GM12878 (cell line): ENCODE measurements around the gene DLG2.

Experiments used
- ETV6 ChIP-seq, 2 experiments: fragments of 450-650 bp in 1 of 2; IDR thresholded peaks in 1 of 2; conservative IDR thresholded peaks in 1 of 2; 2 replicates each; pipeline ENCODE4 v1.6.1; 2014; ENCODE audit warnings: antibody characterized with exemption in 1 of 2, borderline replicate concordance in 1 of 2, low read depth in 1 of 2, mild to moderate bottlenecking in 1 of 2, moderate library complexity in 1 of 2
- POLR2A ChIP-seq: IDR thresholded peaks from 2 replicates; pipeline ENCODE4 v1.6.1; 2011; ENCODE audit warnings: low read depth, mild to moderate bottlenecking, low read length
- POLR2AphosphoS5 ChIP-seq: IDR thresholded peaks from 2 replicates; pipeline ENCODE4 v1.6.1; 2011; ENCODE audit warnings: mild to moderate bottlenecking, low read length, inconsistent platforms
- RAD21 ChIP-seq: IDR thresholded peaks from 2 replicates; pipeline ENCODE4 v1.6.1; 2011; ENCODE audit warnings: mild to moderate bottlenecking, low read depth, low read length, moderate library complexity; ENCODE audit not compliant: insufficient read depth
- RB1 ChIP-seq: fragments of 450-650 bp; formaldehyde crosslinking; IDR thresholded peaks from 2 replicates; pipeline ENCODE4 v1.6.1; 2017; ENCODE audit warnings: mild to moderate bottlenecking, borderline replicate concordance
- RELA ChIP-seq: fragments of 450-650 bp; IDR thresholded peaks from 2 replicates; pipeline ENCODE4 v1.8.0; 2014; ENCODE audit warnings: borderline replicate concordance; ENCODE audit not compliant: partially characterized antibody
- STAT1 ChIP-seq: fragments of 450-650 bp; conservative IDR thresholded peaks from 2 replicates; pipeline ENCODE4 v1.6.1; 2014; ENCODE audit warnings: antibody characterized with exemption, mild to moderate bottlenecking
- SUZ12 ChIP-seq: fragments of 200-600 bp; sonication (generic); IDR thresholded peaks from one replicate; pipeline ENCODE4 v1.6.1; 2018; ENCODE audit warnings: antibody characterized with exemption, mild to moderate bottlenecking; ENCODE audit not compliant: unreplicated experiment
- TF ChIP-seq, protein P1 (sequence below), 3 experiments: IDR thresholded peaks in 2 of 3; conservative IDR thresholded peaks in 1 of 3; 2 replicates each; pipeline ENCODE4 v1.5.1; 2011; ENCODE audit warnings: low read depth in 3 of 3, low read length in 3 of 3, mild to moderate bottlenecking in 3 of 3, control low read depth in 2 of 3, moderate library complexity in 2 of 3, inconsistent platforms in 1 of 3, mixed read lengths in 1 of 3; ENCODE audit not compliant: control insufficient read depth in 2 of 3, insufficient read depth in 1 of 3; ENCODE audit errors: extremely low read depth in 1 of 3
- TF ChIP-seq, protein P2 (sequence below): IDR thresholded peaks from 2 replicates; pipeline ENCODE4 v1.6.1; 2011; ENCODE audit warnings: low read depth, low read length, improper control_type of control experiment, borderline replicate concordance
- TF ChIP-seq, protein P3 (sequence below): IDR thresholded peaks from 2 replicates; pipeline ENCODE4 v1.6.1; 2011; ENCODE audit warnings: mild to moderate bottlenecking, low read depth, low read length, moderate library complexity; ENCODE audit not compliant: insufficient replicate concordance

- no peak for TF ChIP-seq RAD21
- TF ChIP-seq SUZ12: no peak
- TF ChIP-seq RB1: no peak
- TF ChIP-seq RELA: no peak
- TF ChIP-seq POLR2A: no peak
- TF ChIP-seq POLR2AphosphoS5: no peak
- TF ChIP-seq STAT1: no peak
- no peak for TF ChIP-seq ETV6 (conservative IDR thresholded peaks at IDR 0.05 in 1 of 2, IDR thresholded peaks at IDR 0.05 in 1 of 2; ENCODE audit: borderline replicate concordance in 1 of 2, low read depth in 1 of 2)
- TF ChIP-seq, protein P1, sequence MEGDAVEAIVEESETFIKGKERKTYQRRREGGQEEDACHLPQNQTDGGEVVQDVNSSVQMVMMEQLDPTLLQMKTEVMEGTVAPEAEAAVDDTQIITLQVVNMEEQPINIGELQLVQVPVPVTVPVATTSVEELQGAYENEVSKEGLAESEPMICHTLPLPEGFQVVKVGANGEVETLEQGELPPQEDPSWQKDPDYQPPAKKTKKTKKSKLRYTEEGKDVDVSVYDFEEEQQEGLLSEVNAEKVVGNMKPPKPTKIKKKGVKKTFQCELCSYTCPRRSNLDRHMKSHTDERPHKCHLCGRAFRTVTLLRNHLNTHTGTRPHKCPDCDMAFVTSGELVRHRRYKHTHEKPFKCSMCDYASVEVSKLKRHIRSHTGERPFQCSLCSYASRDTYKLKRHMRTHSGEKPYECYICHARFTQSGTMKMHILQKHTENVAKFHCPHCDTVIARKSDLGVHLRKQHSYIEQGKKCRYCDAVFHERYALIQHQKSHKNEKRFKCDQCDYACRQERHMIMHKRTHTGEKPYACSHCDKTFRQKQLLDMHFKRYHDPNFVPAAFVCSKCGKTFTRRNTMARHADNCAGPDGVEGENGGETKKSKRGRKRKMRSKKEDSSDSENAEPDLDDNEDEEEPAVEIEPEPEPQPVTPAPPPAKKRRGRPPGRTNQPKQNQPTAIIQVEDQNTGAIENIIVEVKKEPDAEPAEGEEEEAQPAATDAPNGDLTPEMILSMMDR (IDR thresholded peaks at IDR 0.05 in 2 of 3, conservative IDR thresholded peaks at IDR 0.05 in 1 of 3; ENCODE audit: control insufficient read depth in 2 of 3, extremely low read depth in 1 of 3, insufficient read depth in 1 of 3, low read depth in 3 of 3, low read length in 3 of 3): no peak
- TF ChIP-seq, protein P2, sequence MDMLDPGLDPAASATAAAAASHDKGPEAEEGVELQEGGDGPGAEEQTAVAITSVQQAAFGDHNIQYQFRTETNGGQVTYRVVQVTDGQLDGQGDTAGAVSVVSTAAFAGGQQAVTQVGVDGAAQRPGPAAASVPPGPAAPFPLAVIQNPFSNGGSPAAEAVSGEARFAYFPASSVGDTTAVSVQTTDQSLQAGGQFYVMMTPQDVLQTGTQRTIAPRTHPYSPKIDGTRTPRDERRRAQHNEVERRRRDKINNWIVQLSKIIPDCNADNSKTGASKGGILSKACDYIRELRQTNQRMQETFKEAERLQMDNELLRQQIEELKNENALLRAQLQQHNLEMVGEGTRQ: no peak
- TF ChIP-seq, protein P3, sequence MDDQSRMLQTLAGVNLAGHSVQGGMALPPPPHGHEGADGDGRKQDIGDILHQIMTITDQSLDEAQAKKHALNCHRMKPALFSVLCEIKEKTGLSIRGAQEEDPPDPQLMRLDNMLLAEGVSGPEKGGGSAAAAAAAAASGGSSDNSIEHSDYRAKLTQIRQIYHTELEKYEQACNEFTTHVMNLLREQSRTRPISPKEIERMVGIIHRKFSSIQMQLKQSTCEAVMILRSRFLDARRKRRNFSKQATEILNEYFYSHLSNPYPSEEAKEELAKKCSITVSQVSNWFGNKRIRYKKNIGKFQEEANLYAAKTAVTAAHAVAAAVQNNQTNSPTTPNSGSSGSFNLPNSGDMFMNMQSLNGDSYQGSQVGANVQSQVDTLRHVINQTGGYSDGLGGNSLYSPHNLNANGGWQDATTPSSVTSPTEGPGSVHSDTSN: no peak
These were observed 1708.7 kb downstream of the DLG2 start for GRCh38 chr11:83918476-83918875.
